HG03575 (cell line): ENCODE results near the gene EZR.

Experiments
- ATAC-seq: cut with Tn5 transposase; IDR thresholded peaks from one replicate; pipeline ENCODE4 v1.9.1; 2021; ENCODE audit not compliant: unreplicated experiment, insufficient number of reproducible peaks, low FRiP score; ENCODE audit errors: extremely low read depth

The EZR gene

DNA sequence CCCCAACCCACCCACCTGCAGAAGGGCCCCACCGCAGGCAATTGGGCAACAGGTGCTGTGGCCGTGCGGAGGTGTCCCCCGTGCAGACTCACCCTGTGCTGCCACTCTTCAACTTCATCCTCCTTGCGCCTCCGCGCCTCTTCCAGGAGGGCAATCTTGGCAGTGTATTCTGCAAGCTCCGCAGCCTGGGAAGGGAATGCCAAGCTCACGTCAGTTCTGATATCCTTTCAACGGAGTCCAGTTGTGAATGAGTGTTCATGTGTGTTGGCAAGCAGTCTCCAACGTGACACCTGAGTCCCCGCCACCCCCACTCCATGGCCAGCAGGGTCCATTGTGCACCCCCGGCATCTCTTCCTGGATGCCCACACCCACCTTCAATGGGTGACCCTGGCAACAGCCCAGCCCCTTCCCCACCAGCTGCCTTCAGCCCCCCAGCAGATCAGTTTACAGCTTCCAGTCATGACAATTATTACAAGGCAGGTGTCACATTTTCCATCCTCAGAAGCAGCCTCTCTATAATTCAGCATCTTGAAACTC lies 49.9 kb downstream of the EZR start:
- ATAC-seq = no peak

DNA sequence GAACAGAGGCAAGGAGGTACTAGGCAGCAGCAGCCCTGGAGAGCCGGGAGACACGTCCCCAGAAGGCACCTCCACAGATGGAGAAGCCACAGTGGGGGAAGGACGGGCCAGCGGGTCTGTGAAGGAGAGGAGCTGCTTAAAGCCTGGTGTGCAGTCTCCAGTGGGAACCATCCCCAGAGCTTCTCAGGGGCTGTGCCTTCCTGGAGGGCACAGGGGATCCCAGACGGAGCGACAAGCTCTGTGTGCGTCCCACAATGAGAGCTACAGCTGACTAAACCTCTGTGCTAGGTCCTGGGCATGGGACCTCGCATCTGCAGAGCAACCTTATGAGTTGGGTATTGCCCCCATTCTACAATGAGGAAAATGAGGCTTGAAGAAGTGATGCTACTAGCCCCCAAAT lies 50.7 kb downstream of the EZR start:
- no peak for ATAC-seq

DNA sequence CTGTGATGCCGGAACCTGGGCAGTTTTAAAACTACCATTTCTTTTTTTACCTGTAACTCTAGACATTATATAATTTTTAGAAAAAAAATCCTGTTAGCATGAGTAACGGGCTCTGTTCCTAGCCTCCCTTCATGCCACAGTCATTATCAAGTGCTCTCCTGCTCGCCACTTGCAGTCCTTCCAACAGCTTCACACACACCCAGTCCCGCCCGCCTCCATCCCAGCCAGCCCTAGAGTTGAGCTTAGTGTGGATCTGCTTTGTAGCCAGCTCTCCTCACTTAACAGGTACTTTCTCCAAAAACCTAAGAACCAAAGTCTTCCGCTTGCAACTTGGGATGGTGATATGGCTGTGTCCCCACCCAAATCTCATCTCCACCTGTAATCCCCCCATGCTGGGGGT lies 51.5 kb downstream of the EZR start:
- ATAC-seq = no peak

DNA sequence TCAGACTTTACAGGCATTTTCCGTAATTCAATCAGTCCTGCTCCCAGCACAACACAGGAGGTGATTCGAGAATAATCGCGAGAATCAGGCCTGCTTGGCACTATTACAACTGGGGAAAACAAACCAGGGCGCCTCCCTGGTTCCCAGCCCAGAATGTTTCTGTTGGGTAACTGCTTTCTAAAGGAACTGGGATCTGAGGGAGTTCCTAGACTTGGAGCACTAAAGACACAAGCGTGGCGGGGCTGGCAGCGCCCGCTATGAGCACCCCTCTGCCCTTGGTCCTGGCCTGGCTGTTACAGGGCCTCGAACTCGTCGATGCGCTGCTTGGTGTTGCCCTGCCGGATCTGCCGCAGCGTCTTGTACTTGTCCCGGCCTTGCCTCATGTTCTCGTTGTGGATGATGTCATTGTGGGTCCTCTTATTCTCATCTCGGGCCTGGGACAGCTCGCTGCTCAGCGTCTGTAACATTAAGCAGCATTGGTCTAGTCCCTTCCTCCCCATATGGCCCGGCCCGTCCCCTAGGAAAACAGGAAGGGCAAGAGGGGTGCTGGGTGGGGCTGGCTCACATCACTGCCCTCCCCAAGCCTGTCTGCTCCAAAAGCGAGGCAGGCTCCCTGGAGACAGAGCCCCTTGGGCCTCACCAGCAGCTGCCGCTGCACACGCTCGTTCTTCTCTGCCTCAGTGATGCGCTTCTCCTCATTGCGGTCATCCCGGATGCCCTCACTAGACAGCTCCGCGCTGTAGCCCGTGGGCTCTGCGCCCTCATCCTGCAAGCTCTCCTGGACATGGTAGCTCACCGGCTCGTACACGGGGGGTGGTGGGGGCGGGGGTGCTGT lies 52.3 kb downstream of the EZR start:
- no peak for ATAC-seq

DNA sequence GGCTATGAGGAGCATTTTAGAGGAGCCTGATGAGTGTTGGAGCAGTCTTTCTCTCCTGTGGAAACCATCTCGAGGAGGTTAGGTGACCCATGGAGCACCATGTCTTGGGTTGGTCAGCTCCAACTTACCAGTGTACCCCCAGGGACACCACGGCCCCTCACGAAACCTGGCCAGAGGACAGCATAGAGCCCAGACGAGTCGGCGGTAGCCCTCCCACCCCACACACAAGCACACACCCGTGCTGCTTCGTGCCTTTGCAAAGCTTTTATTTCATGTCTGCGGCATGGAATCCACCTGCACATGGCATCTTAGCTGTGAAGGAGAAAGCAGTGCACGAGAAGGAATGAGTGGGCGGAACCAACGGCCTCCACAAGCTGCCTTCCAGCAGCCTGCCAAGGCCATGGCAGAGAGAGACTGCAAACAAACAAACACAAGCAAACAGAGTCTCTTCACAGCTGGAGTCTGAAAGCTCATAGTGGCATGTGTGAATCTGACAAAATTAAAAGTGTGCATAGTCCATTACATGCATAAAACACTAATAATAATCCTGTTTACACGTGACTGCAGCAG lies 53.6 kb downstream of the EZR start:
- ATAC-seq = no peak

DNA sequence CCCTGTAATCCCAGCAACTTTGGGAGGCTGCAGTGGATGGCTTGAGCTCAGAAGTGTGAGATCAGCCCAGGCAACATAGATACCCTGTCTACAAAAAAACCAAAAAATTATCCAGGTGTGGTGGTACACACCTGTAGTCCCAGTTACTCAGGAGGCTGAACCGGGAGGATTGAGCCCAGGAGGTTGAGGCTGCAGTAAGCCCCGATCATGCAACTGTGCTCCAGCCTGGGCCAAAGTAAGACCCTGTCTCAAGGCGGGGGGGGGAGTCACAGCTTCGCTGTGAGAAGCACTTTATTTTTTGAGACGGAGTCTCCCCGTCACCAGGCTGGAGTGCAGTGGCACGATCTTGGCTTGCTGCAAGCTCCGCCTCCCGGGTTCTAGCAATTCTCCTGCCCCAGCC lies 54.2 kb downstream of the EZR start:
- ATAC-seq = no peak

DNA sequence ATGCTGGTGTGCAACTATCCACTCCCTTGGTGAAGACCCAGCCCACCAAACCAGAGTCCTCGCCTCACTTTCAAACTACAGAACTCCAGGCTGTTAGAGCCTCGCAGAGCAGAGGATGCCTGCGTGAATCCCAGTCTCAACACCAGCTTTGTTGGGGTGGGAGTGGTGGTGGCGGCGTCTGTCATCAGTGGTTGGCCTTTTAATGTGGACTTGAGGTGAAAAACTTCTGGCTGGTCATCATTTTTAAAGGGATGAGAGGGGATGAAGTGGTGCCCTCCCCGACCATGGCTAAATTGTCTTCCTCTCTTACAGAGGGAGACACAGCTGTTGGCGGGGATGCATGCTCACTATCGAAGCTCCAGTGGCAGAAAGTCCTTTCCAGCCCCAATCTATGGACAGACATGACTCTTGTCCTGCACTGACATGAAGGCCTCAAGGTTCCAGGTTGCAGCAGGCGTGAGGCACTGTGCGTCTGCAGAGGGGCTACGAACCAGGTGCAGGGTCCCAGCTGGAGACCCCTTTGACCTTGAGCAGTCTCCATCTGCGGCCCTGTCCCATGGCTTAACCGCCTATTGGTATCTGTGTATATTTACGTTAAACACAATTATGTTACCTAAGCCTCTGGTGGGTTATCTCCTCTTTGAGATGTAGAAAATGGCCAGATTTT lies 54.9 kb downstream of the EZR start:
- no peak for ATAC-seq

DNA sequence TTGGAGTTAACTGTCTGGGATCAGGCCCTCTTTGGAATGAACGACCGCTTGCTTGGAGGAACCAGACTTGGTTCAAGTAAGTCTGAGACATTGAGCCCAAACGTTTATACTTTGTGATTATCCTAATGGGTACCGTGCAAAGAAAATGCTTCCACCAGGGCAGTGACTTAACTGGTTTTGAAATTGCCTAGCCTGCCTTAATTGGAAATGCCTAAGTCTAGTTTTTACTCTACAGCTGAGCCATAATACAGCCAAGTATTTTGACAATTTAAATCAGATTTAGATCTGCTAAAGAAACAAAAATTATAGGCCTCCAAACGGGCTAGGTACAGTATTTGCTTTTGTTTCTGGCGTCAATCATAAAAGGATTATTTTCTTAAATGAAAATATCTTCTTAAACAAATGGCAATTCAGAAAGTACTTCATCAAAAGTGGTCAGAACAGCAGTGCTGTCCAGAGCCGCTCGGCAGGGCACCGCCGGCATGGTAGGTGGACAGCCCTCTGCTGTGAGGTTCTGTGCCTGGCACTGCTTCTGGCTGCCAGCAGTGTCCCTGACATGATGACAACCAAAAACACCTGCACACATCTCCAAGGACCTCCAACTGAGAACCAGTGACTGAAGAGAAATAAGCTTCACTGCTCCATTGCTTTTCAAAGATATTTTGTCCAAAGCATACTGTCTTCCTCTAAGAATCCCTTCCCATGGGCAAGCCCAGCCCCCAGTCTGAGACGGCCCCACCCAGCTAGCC lies 55.6 kb downstream of the EZR start:
- ATAC-seq = no peak

DNA sequence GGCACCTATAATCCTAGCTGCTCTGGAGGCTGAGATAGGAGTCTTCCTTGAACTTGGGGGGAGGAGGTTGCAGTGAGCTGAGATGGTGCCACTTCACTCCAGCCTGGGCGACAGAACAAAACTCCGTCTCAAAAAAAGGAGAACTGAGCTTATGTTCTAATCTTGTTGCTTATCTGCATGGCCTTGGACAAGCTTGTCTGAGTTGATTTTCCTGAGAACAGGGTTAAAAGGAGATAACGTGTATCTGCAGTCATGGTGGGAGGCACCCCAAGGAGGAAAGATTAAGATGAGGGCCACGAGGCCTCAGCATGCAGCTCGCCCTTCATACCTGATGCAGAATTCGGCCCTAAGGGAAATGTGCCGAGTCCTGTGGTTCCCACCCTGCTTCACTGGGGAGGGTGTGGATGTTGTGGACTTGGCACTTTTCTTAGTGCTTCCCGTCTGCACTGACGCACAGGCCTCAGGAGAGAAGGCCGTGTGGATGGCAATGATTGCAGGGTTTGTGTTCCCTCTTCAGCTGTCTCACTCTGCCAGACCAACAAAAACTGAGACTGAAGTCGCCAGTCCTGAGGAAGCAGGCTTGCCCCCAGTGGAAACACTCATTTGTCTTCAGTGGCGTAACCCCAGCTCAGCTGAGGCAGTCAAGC lies 56.3 kb downstream of the EZR start:
- ATAC-seq = no peak

DNA sequence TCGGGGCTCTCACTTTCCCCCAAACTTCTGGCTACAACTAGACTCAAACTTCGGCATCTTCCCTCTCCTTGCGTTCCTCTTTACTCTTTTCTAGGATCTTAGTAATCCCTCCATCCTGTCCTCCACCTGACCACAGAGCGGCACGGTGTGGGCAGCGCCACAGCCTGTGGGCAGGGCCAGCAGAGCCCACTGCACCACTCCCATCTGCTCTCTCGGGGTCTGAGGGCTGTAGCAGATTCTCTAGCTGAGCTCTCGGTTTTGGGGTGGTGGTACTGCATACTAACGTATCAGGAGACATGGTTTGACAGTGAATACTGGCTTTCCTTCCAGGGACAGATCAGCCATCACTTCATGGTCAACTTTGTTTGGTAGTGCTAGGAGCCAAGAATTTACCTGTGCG lies 57.4 kb downstream of the EZR start:
- ATAC-seq = no peak

DNA sequence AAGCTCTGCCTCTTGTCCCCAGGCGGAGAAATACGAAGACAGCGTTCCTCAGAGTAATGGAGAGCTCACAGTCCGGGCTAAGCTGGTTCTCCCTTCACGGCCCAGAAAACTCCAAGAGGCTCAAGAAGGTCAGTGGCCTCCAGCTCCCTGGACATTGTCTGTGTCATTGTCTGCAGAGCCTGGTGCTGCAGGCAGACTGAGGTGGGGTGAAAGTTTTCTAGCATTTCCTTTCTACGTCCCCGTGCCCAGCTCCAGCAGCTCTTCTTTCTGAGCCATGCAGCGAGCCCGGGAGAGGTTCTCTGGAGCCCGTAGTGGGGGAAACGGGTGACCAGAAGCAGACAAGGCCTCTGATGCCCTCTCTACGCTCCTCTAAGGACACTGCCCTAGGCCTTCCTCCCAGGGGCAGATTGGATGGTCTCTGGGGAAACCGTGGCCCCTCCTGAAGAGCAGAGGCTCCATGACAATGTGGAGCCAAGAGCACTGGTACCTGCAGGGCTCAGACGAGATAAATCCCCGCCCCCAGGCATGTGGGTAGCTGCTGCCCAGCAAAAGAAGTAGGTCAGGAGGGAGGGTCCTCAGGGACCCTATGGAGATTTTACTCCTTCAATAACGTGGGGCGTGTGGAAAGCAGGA lies 58.4 kb downstream of the EZR start:
- no peak for ATAC-seq

DNA sequence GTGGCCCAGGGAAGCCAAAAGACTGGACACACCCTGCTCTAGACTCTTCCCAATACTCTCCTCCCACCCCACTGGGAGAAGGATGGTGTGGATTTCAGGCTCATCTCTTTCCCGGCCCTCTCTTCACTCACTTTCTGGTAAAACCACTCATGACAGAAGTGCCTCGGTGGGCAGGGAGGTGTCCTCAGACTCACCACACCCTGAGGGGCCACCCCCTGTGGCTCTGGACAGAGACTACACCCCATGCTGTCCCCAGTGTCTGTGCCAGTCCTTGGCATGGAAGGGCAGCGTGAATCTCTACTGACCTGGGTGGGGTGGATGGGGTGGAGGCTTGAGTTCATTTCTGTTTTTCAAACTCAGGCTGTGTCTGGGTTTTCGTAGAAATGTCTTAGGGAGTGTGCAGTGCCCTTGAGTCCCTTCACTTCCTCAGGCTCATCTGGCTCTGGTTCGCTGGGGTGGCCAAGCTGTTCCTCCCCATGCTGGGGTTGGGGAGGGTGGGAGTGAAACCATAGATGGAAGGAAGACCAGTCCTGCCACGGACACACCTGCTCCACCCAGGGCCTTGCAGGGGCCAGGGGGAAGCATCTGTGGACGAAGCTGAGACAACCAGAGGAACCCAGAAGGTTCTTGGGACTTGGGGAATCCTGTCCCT lies 59.1 kb downstream of the EZR start:
- ATAC-seq = no peak

DNA sequence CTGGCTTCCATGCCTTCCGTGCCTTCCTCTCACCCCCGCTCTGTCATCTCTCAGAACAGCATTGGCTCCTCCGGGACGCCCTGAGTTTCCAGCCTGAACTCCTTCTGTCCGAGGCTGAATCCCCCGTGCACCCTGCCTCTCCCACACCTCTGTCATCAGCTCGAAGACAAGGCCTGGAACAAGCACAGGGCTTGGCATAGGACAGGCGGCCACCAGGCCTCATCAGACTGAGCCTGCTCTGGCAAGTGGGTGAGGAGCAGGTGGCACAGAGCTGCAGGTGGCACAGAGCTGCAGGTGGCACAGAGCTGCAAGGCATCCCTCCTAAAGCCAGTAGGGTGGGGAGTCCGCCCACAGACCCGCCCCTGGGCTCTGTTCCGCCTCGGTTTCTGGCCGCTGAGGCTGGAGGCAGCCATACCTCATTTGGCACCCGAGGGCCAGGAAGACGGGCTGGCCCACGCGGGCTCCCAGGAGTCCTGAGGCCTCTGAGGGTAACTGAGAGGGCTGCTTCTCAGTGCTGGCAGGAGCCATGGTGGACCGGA lies 60.2 kb downstream of the EZR start:
- ATAC-seq = no peak

DNA sequence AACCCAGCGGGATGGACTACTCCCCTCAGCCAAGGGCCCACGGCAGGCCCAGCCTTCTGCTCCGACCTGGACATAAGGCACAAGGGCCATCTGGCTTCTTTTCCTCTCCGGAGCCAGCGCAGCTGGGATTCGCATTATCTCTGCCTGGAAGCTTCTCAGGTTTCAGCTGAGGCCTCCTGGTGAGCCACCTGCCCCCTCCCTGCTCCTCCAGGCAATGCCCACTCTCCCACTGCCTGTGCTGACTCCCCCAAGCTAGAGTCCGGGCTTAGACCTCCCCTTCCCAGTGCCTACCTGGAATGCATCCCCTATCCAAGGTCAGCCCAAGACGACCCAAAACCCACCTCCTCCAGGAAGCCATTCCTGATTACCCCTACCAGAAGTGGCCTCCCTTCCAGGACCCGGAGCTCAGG lies 60.7 kb downstream of the EZR start:
- no peak for ATAC-seq

DNA sequence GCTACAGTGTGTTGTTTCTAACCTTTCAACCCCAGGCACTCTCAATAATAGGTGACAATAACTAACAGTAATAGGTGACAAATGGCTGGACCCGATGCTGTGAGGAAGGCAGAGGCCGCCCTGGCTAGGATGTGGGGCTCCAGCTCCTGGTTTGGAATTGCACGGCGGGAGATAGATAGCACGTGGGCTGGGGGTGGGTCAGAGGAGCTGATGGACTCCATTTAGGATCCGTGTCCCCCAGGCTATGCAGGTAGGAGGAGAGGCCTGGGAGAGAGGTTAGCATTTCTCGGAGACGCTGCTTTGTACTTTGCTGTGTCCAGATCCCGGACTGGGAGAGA lies 61.4 kb downstream of the EZR start:
- no peak for ATAC-seq

DNA sequence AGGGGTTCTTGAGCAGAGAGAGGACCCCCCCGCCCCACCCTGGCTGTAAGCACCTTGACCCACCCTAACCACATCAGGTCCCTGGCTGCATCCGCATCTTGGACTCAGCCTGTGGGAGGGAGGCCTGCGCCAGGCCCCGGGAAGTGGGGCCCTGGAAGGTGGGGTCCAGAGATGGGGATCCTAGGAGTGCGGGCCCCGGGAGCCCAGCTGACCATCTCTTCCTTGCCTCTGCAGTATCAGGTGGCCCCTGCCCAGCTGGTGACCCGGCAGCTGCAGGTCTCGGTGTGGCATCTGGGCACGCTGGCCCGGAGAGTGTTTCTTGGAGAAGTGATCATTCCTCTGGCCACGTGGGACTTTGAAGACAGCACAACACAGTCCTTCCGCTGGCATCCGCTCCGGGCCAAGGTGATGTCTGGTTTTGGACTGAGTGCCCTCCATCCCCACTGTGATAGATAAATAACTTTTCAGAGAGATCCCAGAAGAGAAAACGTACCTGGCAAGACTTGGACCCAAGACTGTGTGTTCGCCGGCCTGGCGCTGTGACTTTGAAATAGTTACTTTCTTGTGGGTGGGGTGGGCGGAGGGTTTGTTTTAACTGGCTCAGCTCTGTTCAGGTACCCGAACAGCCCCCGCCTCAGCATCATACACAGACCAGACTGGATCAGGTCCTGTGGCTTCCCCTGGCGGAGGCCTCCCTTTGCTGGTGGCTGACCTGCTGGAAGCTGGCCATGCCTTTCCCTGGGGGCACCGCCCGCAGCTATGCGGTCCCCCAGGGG lies 62.0 kb downstream of the EZR start:
- ATAC-seq = no peak

DNA sequence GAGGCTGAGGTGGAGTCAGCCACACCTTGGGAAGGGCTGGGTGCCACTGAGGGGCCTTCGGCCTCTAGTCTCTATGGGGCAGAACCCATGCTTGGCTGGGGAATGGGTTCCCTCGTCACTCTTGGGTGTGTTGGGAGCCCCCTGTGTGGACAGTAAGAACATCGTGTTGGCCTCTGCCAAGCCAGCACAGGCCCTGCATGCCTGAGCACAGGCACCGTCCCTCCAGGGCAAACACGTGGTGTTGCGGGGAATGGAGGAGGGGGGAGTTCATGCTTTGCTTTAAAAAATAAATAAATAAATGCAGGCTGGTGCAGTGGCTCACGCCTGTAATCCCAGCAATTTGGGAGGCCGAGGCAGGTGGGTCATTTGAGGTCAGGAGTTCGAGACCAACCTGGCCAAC lies 63.0 kb downstream of the EZR start:
- ATAC-seq = no peak
